SU-DHL-6 (cell line): ENCODE results near the gene MACF1.

Experiments used
- CTCF ChIP-seq: fragments of 200-600 bp; sonication (generic); IDR thresholded peaks from one replicate; pipeline ENCODE4 v1.5.1; 2017; ENCODE audit warnings: antibody characterized with exemption, mild to moderate bottlenecking, low read length, moderate library complexity; ENCODE audit not compliant: insufficient read depth, poor library complexity, severe bottlenecking
- EZH2phosphoT487 ChIP-seq: fragments of 200-600 bp; sonication (generic), shearing (Covaris generic); conservative IDR thresholded peaks from 2 replicates; pipeline ENCODE4 v1.6.1; 2018; ENCODE audit warnings: mild to moderate bottlenecking, antibody characterized with exemption, low read length, moderate library complexity, mixed read lengths

DNA sequence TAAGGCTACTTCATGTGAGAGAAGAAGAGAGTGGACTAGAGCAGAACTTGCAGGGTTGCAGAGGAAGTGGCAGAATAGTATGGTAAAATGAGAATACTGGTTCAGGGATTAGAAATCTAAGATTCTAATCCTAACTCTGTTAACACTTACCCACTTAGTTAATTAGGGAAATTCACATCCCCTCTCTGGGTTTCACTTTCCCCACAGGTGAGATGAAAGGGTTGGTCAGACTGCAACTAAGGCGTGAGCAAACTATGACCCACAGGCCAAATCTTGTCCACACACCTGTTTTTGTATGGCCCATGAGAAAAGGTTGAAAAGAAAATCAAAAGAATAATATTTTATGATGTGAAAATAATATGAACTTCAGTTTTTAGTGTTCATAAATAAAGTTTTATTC lies 117.5 kb downstream of the MACF1 start:
- no peak for TF ChIP-seq CTCF
- no peak for TF ChIP-seq EZH2phosphoT487
